Measurements from ENCODE around the gene LARGE1.

LARGE1 gene

GRCh38 chr22:33561149-33561807 lies 359.0 kb downstream of the LARGE1 start:
- DNase-seq (ENCODE audit: low read depth), result no peak

- no peak for DNase-seq (ENCODE audit: low read depth)
Measured at GRCh38 chr22:33557836-33558235, 362.4 kb downstream of the LARGE1 start.

GRCh38 chr22:33555814-33556522 lies 364.3 kb downstream of the LARGE1 start:
- DNase-seq (ENCODE audit: low read depth), result no peak

- no peak for DNase-seq (ENCODE audit: low read depth)
Measured at GRCh38 chr22:33553493-33553892, 366.8 kb downstream of the LARGE1 start.

- DNase-seq (ENCODE audit: low read depth), result no peak
Measured at GRCh38 chr22:33544707-33545106, 375.6 kb downstream of the LARGE1 start.

- DNase-seq (ENCODE audit: low read depth), result no peak
Measured at GRCh38 chr22:33542722-33543121, 377.6 kb downstream of the LARGE1 start.

GRCh38 chr22:33542153-33542552 lies 378.1 kb downstream of the LARGE1 start:
- no peak for DNase-seq (ENCODE audit: low read depth)

GRCh38 chr22:33539902-33540751 lies 380.1 kb downstream of the LARGE1 start:
- DNase-seq (ENCODE audit: low read depth), result no peak

GRCh38 chr22:33539202-33539901 lies 380.9 kb downstream of the LARGE1 start:
- DNase-seq (ENCODE audit: low read depth), result no peak

- no peak for DNase-seq (ENCODE audit: low read depth)
Measured at GRCh38 chr22:33538277-33538885, 381.9 kb downstream of the LARGE1 start.

GRCh38 chr22:33537059-33537458 lies 383.2 kb downstream of the LARGE1 start:
- DNase-seq (ENCODE audit: low read depth), result no peak

GRCh38 chr22:33535937-33536875 lies 384.1 kb downstream of the LARGE1 start:
- no peak for DNase-seq (ENCODE audit: low read depth)

- DNase-seq (ENCODE audit: low read depth), result no peak
Measured at GRCh38 chr22:33529424-33530113, 390.7 kb downstream of the LARGE1 start.

GRCh38 chr22:33528183-33528582 lies 392.1 kb downstream of the LARGE1 start:
- no peak for DNase-seq (ENCODE audit: low read depth)

- no peak for DNase-seq (ENCODE audit: low read depth)
Measured at GRCh38 chr22:33526434-33527107, 393.7 kb downstream of the LARGE1 start.

GRCh38 chr22:33524511-33525260 lies 395.6 kb downstream of the LARGE1 start:
- DNase-seq (ENCODE audit: low read depth), result no peak

GRCh38 chr22:33521879-33522665 lies 398.2 kb downstream of the LARGE1 start:
- DNase-seq (ENCODE audit: low read depth), result no peak
